ENCODE results near the gene ZNF213.

ZNF213 gene

GRCh38 chr16:3134338-3135125 lies at the start of gene ZNF213:
Gene ZNF213 (plus strand): TSS chr16:3135029. CDS start chr16:3137281, 2,252 bp downstream.
- DNase-seq: peak; percentile 99

- DNase-seq: no peak
Measured at GRCh38 chr16:3085868-3086595, 48.8 kb upstream of the ZNF213 start.

DNA sequence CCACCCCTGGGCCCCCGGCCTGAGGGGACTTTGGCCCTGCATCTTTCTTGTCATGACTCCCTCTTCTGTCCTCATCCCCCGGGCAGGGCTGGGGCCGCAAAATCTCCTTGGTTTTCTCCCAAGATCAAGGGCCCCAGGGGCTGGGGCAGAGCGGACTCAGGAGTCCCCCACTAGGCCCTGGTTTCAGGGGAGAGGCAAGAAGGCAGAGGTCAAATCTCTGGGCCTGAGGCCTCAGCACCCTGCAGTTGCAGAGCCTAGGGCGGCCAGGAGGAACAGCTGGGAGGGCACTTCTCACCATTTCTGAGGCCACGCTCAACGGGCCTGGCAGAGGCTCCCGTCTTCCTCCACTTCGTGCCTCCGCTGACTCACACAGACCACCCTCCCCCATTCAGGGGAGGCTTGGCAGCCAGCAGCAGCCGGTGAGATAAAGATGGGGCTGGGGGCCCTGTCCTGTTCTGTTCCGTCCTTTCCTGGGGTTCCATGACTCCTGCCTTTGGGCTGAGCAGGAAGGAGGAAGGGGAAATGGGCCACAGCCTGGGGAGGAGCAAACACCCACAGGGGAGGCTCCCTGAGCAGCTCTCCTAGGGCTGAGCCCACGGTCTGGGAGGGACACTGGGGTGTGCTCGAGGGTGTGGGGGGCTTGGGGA lies 48.1 kb upstream of the ZNF213 start:
- no peak for DNase-seq

DNA sequence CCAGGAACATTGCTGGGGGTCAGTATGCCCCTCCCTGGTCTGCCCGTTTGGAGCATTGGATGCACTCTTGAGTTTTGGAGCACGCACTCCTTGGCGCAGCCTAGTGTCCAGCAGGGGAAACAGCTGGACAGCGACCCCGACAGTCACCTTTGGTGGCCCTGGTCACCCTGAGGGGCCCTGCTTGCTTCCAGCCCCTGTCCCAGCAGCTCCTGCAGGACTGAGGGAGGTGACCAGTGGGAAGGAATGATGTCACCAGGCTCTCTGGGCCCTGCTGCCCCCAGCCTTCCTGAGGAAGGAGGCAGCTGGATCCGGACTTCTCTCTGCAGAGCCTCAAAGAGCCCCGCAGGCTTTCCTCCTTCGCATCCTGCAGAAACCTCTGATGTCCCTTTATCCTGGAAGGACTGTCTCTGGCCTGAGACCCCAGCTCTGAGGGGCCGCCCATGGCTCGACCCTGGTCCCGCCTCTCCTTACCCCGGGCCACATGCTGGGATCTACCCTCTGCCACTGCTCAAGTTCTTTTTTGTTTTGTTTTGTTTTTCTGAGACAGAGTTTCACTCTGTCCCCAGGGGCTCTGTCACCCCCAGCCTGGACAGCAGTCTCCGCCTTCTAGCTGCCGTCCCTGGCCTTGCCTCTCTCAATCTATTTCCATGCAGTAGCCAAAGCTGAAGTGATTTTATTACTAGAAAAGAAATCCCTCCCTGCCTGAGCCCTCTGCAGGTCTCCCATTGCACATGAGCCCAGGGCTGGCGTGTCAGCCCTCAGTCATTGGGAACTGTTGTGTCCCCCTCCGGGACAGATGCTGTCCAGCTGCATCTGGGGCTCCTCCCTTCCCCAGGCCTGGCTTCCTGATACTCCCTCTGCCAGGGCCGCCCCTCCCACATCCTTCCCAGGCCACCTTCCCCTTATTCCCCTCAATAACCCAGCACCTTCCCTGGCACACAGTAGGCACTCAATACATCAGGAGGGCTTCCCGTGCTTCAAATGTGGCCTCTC lies 47.3 kb upstream of the ZNF213 start:
- no peak for DNase-seq

- DNase-seq: no peak
Measured at GRCh38 chr16:3088450-3088849, 46.4 kb upstream of the ZNF213 start.

DNA sequence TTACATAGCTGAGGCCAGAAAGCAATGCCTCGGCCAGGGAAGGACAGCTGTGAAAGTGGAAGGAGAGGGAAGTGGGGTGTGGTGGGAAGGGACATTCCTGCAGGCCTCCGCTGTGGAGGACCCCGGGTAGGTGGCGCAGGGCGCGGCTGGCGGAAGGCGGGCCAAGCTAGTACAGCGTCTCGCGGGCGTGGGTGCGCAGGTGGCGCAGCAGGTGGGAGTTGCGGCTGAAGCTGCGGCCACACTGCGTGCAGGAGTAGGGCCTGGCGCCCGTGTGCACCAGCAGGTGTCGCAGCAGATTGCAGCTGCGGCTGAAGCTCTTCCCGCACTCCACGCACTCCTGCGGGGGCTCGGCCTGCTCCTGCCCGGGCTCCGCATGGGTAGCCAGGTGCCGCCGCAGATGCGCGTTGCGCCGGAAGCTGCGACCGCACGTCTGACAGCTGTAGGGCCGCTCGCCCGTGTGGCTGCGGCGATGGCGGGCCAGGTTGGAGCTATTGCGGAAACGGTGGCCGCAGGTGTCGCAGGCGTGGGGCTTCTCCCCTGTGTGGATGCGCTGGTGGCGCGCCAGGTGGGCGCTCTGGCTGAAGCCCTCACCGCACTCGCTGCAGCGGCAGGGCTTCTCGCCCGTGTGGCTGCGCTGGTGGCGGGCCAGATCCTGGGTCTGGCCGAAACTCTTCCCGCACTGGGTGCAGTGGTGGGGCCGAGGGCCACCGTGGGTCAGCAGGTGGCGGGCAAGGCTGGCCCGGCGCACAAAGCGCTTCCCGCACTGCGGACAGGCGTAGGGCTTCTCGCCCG lies 45.7 kb upstream of the ZNF213 start:
- DNase-seq: no peak

GRCh38 chr16:3089717-3090592 lies 44.9 kb upstream of the ZNF213 start:
- DNase-seq: no peak

GRCh38 chr16:3091551-3091950 lies 43.3 kb upstream of the ZNF213 start:
- DNase-seq: no peak

DNA sequence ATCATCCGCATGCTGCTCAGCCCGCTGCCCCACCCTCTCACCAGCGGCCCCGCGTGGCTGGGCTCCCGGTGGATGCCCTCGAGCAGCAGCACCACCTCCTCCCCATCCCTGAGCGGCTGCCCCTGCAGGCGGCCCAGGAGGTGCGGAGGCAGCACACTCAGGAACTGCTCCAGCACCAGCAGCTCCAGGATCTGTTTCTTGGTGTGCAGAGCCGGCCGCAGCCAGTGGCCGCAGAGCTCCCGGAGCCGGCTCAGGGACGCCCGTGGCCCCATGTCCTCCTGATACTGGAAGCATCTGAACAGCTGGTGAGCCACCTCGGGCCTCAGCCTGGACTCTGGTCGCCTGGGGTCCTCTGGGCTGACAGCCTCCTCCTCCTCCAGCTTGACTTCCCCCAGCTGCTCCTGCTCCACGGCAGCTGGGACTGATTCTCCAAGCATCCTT lies 42.3 kb upstream of the ZNF213 start:
- DNase-seq: no peak

GRCh38 chr16:3094289-3095027 lies 40.4 kb upstream of the ZNF213 start:
- no peak for DNase-seq

DNA sequence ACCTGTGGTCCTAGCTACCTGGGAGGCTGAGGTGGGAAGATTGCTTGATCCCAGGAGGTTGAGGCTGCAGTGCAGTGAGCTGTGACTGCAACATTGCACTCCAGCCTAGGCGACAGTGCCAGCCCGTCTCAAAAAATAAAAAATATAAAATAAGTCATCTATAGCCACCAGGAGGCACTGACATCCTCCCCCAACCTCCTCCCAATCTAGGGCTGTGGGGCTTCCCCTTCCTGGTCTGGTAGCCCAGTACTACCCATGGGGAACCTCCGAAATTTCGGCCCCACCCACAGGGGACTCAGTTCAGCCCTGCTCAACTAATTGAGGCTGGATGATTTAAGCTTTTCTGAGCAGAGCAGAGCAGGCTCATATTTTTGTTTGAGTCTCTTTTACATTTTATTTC lies 39.0 kb upstream of the ZNF213 start:
- DNase-seq: peak; percentile 15

DNA sequence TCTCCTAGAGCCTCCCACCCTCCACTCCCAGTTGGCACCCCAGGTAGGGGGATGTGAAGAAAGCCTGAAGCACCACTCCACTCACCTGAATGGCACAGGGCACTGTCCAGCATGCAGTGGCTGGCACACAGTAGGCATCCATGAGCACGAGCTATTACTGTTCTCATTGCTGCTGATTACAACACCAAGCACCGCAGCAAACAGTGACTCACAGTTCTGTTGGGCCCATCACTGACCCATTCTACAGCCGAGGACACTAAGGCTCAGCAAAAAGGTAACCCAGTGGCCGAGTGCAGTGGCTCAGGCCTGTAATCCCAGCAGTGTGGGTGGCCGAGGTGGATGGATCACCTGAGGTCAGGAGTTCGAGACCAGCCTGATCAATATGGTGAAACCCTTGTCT lies 38.5 kb upstream of the ZNF213 start:
- DNase-seq: no peak

DNA sequence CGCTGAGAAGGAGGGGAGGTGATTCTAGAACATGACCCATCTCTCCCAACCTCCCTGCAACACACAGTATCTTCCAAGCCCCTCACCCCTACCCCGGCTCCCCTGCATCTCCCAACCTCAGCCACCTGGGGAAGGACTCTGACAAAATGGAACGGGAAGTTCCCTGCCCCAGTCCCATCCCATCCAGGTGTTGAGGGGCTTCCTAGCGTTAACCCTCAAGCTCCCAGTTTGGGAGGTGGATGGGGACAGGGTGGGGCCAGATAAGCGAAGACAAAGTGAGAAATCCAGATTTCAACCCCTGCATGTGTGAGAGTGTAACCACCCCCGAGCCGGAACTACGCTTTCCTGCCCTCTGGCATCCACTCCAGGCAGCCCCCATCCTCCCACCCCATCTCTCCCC lies 37.6 kb upstream of the ZNF213 start:
- no peak for DNase-seq

DNA sequence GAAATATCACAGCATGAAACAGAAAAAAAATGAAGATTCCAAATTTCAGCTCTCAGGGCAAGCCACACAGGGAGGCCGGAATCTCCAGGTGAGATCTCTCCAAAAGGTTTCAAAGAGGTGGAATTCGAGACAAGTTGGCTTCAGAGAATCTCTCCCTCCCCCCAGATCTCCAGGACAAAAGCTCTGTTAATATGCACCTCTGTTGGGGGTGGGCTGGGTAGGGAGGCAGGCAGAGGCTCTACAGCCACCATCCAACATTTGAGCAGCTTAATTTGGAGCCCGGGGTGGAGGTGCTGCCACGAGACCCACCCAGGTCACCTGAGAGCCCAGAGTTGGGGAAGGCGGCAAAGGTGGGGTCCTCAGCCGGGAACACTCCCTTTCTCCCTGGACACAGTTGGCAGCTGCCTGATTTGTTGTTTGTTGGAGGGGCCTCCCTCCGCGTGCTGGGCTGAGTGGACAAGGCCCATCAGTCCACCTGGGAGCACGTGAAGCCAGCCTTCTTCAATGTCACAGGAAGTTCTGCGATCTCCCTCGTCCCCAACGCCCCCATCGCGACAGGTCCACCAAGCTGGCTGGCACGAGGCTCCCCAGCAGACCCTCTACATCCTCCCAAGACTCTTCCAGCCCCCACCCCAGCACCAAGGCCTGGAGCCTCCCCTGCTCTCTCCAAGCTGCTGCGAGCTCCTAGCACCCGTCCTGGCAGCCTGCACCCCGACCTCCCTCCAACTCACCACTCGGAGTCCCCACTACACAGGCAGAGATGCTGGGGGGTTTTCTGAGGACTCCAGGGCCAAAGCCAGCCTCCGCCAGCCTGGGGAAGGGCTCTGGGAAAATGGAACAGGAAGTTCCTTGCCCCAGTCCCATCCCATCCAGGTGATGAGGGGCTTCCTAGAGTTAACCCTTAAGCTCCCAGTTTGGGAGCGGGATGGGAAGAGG lies 36.1 kb upstream of the ZNF213 start, which contains the start of gene ZSCAN10:
ZSCAN10 (minus strand) TSS at position 836 of the 936 bp plus-strand sequence. CDS start 6,357 bp downstream, outside the sequence.
- no peak for DNase-seq

DNA sequence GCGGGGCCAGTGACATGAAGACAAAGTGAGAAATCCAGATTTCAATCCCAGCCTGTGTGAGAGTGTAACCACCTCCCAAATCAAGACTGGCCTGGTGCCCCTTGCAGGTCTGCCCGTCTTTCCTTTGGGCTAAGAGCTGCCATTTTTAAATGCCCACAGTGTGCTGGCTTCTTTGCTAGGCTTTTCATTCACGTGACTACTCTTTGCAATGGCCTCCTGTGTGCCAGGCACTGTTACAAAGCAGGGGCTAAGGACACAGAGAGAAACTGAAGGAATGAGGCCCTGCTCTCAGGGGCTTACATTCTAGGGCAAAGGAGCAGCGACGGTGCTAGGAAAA lies 35.5 kb upstream of the ZNF213 start:
- DNase-seq: no peak

- peak; percentile 83 for DNase-seq
Measured at GRCh38 chr16:3099732-3100499, 34.9 kb upstream of the ZNF213 start.

GRCh38 chr16:3101018-3101840 lies 33.6 kb upstream of the ZNF213 start:
- DNase-seq: no peak
